Inferior parietal cortex (tissue), 1 donor: Measurements from ENCODE around the gene NXT1.

Source experiments
- DNase-seq: peaks from one replicate; pipeline ENCODE4 v3.0.0-alpha.2; 2016; ENCODE audit errors: extremely low spot score

Gene NXT1

DNA sequence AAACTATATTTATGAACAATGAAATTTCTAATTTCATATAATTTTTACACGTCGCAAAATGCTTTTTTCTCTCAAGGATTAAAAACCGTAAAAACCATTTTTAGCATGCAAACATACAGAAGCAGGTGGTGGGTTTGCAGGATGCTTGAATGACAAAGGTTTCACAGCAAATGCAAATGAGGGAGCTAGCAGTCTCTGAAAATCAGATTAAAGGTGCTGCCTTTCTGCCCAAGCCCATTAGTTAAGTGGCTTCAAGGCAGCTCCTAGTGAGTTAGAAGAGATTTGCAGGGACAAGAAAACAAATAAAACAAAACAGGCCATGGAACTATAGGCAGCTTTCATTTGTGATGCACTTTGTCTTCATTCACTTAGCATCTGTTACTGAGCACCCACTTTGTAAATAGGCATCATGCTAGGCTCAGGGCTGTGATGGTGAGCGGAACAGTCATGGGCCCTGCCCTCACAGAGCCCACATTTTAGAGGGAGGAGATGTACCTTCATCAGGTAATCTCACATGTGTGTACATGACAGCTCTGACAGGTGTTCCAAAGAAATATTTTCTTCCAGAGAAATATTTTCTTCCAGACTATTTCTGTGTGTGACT, 41.2 kb downstream of the NXT1 start:
- DNase-seq, result no peak

DNA sequence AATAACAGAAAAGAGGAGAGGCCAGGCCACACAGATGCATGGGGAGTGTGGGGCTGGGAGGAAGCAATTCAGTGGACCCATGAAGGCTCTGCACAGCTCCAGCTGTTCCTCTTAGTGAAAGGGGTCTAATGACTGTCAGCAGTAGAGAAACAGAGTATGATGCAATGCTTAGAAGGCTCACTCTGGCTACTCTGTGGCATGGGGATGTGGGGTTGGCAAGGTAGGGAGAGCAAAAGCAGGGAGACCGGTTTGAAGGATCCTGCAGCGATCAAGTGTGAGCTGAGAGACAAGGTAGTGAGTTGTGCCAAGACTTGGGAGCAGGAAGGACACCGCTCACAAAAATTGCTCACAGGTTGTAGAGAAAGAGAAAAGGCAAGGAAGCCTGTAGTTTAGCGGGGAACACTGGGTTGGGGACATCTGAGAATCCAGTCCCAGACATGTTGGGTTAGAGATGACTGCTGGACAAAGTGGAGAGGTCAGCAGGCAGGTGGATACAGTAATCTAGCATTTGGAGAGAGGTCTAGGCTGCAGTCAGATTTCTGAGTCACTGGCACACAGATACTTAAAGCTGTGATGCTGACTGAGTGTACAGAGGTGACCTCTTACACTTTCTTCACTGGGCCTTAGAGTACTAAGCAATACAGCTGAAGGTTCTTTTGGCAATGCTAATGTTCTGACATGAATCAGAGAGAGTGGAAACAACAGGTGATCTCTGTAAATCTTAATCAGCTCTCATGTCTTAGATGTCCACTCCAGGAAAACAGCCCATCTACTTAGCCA, 43.6 kb downstream of the NXT1 start:
- no peak for DNase-seq

DNA sequence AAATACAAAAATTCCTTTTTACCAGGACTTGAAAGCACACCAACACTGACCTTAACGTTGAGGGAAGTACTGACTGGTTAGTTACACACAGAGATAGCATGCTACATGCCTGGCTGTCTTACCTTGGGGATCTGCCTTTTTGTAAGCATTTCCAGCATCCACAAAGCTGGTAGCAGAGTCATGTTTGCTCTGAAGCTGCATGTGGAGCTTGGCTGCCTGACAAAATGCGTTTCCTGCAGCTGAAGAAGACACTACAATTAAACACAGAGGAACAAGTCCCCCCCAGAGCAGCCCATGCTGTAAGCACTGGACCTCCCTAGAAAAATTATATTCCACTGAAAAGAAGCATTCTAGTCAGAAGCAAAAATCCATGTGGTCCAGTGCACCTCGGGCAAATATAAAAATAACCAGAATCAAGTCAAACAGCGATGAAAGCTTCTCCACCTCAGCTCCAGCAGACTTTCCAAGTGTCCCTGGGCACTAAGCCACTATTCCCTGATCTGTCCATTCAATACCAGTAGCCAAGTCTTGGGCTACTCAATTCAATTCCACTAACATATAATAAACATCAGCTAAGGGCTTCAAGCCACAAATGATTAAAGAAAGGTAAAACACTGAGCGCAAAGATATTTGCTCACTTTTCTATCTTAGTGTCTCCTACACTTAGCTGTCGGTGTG, 46.5 kb downstream of the NXT1 start:
- no peak for DNase-seq

DNA sequence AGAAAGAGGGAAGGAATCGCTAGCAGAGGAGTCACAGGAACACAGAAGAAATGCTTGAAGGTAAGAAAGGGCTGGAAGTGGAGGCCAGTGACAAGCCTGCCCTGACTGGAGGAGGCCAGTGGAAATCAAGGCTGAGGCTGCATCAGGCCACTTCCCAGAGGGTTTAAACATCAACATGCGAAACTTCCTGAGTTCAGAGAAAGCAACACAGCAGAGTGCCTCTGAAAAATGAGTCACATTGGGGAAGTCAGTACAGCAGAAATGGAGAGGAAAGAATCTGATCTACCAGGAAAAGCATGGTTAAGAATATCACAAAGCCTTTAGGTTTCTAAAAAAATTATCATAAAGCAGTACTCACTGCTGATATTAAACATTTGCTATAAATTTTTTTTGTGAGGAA, 47.4 kb downstream of the NXT1 start:
- DNase-seq, result no peak

DNA sequence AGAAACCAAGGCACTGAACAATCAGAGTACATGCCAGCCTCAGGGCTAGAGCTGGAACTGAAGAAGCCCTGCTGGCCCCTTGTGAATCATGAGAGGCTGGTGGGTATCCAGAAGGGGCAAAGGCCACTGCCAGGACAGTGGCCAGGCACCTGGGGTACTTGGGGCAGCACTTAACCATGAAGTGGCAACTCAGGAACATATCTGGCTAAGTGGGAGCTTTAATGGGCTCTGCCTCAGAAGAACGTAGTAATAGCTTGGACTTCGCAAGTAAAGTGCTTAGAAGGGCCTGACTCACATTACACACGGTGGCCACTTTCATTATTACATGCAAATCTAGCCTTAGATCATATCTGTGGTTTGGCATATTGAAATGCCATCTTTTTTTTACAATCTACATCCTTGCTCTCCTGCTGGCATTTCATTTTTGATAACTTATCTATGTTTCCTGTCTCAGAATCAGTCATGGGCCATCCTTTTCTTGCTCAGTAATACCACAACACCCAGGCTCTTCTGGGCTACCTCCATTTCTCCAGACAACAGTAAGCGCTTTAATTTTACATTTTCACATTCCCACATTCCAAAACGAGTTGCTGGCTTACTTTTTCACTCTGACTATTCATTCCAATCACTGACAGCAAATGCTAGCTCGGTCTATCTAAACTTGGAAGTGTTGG, 49.1 kb downstream of the NXT1 start:
- no peak for DNase-seq

DNA sequence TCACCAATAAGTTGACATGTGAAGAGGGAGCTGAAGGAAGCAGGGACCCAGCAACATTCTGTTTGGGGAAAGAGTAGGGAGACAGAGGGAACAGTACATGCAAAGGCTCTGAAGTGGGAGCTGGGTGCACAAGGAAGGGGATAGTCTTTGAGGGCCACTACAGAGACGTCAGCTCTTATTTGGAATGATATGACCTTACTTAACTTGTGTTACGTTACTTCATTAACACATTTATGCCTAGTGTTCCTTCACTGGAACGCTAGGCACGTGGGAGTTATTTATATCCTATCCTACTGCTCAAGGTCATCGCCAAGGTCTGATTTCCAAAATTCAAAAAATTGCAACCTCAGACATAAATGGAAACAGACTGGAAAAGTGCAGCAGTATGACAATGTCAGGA, 50.5 kb downstream of the NXT1 start:
- no peak for DNase-seq

DNA sequence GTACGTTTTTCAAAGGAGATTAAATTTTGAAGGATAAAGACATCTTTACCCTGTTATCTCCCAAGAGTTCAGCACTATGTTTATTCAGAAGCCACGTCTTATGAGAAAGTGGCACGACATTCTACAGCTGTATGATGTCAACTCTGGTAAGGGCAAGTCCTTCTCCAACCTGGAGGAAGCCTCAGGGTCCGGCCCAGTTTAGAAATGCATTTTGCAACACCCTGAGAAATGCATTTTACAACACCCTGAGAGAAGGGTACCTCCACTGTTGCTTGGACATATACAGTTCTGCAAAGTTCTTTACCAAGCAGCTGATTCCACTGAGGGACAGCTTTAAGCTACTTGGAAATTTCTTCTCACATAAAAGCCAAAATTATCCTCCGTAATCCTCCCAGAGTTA, 53.2 kb downstream of the NXT1 start:
- DNase-seq, result no peak

DNA sequence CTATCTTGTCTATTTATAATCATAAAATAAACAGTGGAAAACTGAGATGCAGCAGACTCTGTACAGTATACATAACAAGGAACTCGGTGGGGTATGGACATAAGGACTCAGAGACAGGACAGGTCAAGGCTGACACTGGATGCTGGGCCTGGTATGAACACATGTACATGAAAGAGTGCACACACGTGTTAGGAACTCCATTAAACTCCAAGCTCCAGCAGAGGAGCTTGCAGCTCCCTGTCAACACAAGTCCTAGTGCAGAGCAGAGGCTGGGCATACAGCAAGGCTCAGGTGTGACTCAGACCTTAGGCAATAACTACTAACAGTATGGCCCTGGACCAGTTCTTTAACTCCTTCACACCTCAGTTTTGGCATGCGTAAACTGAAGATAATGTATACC, 53.6 kb downstream of the NXT1 start:
- no peak for DNase-seq
